ENCODE results near the gene SHC4. TPM values are rescaled to one million over a fixed set of nuclear protein-coding genes. Genes with fewer than 3 reads are reported as not detected.
"Not testable (repeated sequence)": the region's sequence is repeated elsewhere in the genome, so short reads cannot be mapped to it uniquely, and the experiment has no call there.

Gene SHC4
- total and polyA plus RNA-seq, 8 donors = 0.25 to 4.4 (median 0.47) TPM; not detected in 2

DNA sequence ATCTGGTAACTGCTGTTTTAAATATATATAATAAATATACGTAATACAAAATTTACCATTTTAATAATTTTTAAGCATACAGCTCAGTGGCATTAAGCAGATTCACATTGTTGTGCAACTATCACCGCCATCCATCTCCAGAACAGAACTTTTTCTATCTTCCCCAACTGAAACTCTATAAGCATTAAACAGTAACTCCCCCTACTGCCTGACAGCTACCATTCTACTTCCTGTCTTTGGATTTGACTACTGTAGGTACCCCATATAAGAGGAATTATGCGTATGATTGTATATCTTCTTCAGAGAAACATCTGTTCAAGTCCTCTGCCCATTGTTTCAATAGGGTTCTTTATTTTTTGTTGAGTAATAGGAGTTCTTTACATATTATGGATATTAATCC, 49.0 kb downstream of the SHC4 start:
- Histone ChIP-seq H3K27me3 (no peaks in the 10 kb centered on the region), H3K27ac (no peak overlapping the region), H3K4me3 (no peak overlapping the region), H3K36me3 (no peaks in the 10 kb centered on the region), H3K4me1 (no peaks in the 10 kb centered on the region), H3K9me3 (no peaks in the 10 kb centered on the region)
- no peak for DNase-seq
- TF ChIP-seq POLR2A (IDR thresholded peaks at IDR 0.05) (no peak), POLR2AphosphoS5 (IDR thresholded peaks at IDR 0.05) (no peak), EP300 (IDR thresholded peaks at IDR 0.05) (no peak)
- TF ChIP-seq, protein P1, sequence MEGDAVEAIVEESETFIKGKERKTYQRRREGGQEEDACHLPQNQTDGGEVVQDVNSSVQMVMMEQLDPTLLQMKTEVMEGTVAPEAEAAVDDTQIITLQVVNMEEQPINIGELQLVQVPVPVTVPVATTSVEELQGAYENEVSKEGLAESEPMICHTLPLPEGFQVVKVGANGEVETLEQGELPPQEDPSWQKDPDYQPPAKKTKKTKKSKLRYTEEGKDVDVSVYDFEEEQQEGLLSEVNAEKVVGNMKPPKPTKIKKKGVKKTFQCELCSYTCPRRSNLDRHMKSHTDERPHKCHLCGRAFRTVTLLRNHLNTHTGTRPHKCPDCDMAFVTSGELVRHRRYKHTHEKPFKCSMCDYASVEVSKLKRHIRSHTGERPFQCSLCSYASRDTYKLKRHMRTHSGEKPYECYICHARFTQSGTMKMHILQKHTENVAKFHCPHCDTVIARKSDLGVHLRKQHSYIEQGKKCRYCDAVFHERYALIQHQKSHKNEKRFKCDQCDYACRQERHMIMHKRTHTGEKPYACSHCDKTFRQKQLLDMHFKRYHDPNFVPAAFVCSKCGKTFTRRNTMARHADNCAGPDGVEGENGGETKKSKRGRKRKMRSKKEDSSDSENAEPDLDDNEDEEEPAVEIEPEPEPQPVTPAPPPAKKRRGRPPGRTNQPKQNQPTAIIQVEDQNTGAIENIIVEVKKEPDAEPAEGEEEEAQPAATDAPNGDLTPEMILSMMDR (IDR thresholded peaks at IDR 0.05) = no peak
- intact Hi-C loops (cut with DNase I; ENCODE audit: low total_unique reads) = no loop called here
- 92 to 94% (median 93%) methylated on average over 3 of the region's 3 CpGs for WGBS, 5 donors

DNA sequence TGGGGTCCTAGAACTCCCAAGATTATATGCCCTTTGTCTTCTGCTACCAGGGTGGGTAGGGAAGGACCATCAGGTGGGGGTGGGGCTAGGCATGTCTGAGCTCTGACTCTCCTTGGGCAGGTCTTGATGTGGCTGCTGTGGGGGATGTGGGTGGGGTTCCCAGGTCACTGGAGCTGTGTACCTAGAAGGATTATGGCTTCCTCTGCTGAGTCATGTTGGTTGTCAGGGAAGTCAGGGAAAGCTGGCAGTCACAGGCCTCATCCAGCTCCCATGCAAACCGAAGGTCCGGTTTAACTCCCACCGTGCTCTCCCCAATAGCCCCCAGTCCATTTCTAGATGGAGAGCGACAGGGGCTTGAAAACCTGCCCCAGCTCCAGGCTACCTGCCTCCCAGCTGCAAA, 50.6 kb downstream of the SHC4 start:
- WGBS, 5 donors = 84 to 94% (median 92%) methylated on average over 4 of the region's 4 CpGs
- no peak for DNase-seq
- TF ChIP-seq POLR2A (IDR thresholded peaks at IDR 0.05) = no peak
- TF ChIP-seq, protein P1 (IDR thresholded peaks at IDR 0.05) = no peak
- no peak for TF ChIP-seq EP300 (IDR thresholded peaks at IDR 0.05)
- no peak for TF ChIP-seq POLR2AphosphoS5 (IDR thresholded peaks at IDR 0.05)
- intact Hi-C loops (cut with DNase I; ENCODE audit: low total_unique reads) = no loop called here
- no peaks in the 10 kb centered on the region for H3K36me3 ChIP-seq
- no peak overlapping the region for H3K27ac ChIP-seq
- H3K4me3 ChIP-seq = no peak overlapping the region
- H3K9me3 ChIP-seq = no peaks in the 10 kb centered on the region
- no peaks in the 10 kb centered on the region for H3K27me3 ChIP-seq
- H3K4me1 ChIP-seq = no peaks in the 10 kb centered on the region

DNA sequence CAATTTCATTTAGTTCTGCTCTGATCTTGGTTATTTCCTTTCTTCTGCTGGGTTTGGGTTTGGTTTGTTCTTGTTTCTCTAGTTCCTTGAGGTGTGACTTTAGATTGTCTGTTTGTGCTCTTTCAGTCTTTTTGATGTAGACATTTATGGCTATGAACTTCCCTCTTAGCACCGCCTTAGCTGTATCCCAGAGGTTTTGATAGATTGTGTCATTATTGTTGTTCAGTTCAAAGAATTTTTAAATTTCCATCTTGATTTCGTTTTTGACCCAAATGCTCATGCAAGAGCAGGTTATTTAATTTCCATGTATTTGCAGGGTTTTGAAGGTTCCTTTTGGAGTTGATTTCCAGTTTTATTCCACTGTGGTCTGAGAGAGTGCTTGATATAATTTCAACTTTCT, 53.2 kb downstream of the SHC4 start:
- H3K36me3 ChIP-seq; H3K4me3 ChIP-seq; H3K27me3 ChIP-seq; DNase-seq; H3K9me3 ChIP-seq; H3K27ac ChIP-seq; intact Hi-C loops (cut with DNase I; ENCODE audit: low total_unique reads); H3K4me1 ChIP-seq: not testable (repeated sequence)
- WGBS, 5 donors = 75 to 84% (median 80%) methylated on average over 2 of the region's 2 CpGs

DNA sequence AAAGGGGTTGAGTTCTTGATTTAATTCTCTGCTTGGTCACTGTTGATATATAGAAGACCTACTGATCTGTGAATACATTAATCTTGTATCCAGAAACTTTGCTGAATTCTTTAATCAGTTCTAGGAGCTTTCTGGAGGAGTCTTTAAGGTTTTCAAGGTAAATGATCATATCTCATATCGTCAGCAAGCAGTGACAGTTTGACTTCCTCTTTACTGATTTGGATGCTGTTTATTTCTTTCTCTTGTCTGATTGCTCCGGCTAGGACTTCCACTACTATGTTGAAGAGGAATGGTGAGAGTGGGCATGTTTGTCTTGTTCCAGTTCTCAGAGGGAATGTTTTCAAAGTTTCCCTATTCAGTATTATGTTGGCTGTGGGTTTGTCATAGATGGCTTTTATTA, 54.4 kb downstream of the SHC4 start:
- intact Hi-C loops (cut with DNase I; ENCODE audit: low total_unique reads); H3K27me3 ChIP-seq; H3K36me3 ChIP-seq; DNase-seq; H3K4me3 ChIP-seq; H3K4me1 ChIP-seq; H3K27ac ChIP-seq; H3K9me3 ChIP-seq: not testable (repeated sequence)
- WGBS, 5 donors = 56 to 78% (median 66%) methylated on average over 2 of the region's 2 CpGs

DNA sequence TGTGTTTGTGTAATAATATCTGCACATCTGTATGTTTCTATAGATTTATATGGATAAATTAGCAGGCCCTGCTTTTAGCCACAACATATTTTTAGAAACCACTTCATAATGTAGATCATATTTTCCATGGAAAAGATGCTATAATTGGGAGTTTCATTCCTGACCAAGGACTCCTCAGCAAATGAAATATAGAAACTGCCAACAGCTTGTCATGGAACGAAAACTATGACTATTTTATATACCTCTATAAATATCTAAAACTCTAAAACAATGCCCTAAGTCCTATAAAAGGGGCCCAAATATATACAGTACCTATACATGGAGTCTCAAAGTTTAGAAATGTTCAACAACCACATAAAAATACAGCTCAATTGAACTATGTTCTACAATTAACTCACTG, 57.9 kb downstream of the SHC4 start:
- 73 to 90% (median 83%) methylated on average over 1 of the region's 1 CpG for WGBS, 5 donors
- H3K27ac ChIP-seq = no peak overlapping the region
- no peaks in the 10 kb centered on the region for H3K36me3 ChIP-seq
- no peaks in the 10 kb centered on the region for H3K27me3 ChIP-seq
- TF ChIP-seq, protein P1 (IDR thresholded peaks at IDR 0.05) = no peak
- TF ChIP-seq EP300 (IDR thresholded peaks at IDR 0.05) (no peak), POLR2A (IDR thresholded peaks at IDR 0.05) (no peak), POLR2AphosphoS5 (IDR thresholded peaks at IDR 0.05) (no peak)
- H3K9me3 ChIP-seq = no peaks in the 10 kb centered on the region
- H3K4me1 ChIP-seq = no peaks in the 10 kb centered on the region
- DNase-seq = no peak
- H3K4me3 ChIP-seq = no peak overlapping the region
- intact Hi-C loops (cut with DNase I; ENCODE audit: low total_unique reads) = no loop called here

DNA sequence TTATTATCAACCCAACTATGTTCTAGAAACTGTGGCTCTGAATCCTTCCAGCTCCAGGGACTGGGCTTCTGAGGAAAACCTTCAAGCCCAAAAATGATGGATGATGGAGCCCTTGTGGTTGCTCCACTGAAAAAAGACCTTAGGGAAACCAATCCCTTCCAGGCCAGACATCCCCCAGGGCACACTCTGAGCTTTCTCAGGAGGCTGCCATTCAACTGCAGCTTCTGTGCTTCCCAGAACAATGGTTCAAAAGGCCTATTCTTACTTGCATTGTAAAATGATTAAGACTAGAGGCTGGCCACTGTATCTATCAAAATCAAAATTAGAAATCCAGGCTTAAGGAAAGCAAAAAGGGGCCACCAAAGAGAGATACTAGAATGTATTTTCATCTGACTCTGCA, 58.5 kb downstream of the SHC4 start:
- TF ChIP-seq EP300 (IDR thresholded peaks at IDR 0.05) = no peak
- no peak for TF ChIP-seq POLR2A (IDR thresholded peaks at IDR 0.05)
- TF ChIP-seq POLR2AphosphoS5 (IDR thresholded peaks at IDR 0.05) = no peak
- TF ChIP-seq, protein P1 (IDR thresholded peaks at IDR 0.05) = no peak
- intact Hi-C loops (cut with DNase I; ENCODE audit: low total_unique reads) = no loop called here
- Histone ChIP-seq H3K27ac (no peak overlapping the region), H3K4me1 (no peaks in the 10 kb centered on the region), H3K9me3 (no peaks in the 10 kb centered on the region), H3K27me3 (no peaks in the 10 kb centered on the region), H3K36me3 (no peaks in the 10 kb centered on the region), H3K4me3 (no peak overlapping the region)
- no peak for DNase-seq
